OCI-LY1 (cell line): ENCODE results near the gene MFSD6.

Source experiments
- H2AFZ ChIP-seq: fragments of 200-600 bp; sonication (generic), shearing (Covaris generic); 2 replicates; pipeline ENCODE4 v1.6.0; 2014; ENCODE audit warnings: antibody characterized with exemption, mild to moderate bottlenecking, low read length
- H3F3A ChIP-seq: fragments of 200-600 bp; sonication (generic), shearing (Covaris generic); 2 replicates; pipeline ENCODE4 v1.6.0; 2014; ENCODE audit warnings: mild to moderate bottlenecking, antibody characterized with exemption, low read length, moderate library complexity; ENCODE audit not compliant: insufficient read depth
- H3K27ac ChIP-seq: fragments of 200-600 bp; sonication (generic); 2 replicates; pipeline ENCODE4 v1.5.1; 2014; ENCODE audit warnings: low read length, mixed run types, mild to moderate bottlenecking, low read depth; ENCODE audit not compliant: poor library complexity, severe bottlenecking
- H3K27me3 ChIP-seq: fragments of 200-600 bp; sonication (generic); 2 replicates; pipeline ENCODE4 v1.6.0; 2014; ENCODE audit warnings: antibody characterized with exemption, mild to moderate bottlenecking, low read length, moderate library complexity; ENCODE audit not compliant: insufficient read depth
- H3K36me3 ChIP-seq: fragments of 200-600 bp; sonication (generic); 2 replicates; pipeline ENCODE4 v1.6.1; 2014; ENCODE audit warnings: mild to moderate bottlenecking, antibody characterized with exemption, low read length, moderate library complexity, mixed read lengths; ENCODE audit not compliant: insufficient read depth
- H3K4me1 ChIP-seq: fragments of 200-600 bp; sonication (generic); 2 replicates; pipeline ENCODE4 v1.5.1; 2014; ENCODE audit warnings: mild to moderate bottlenecking, low read length, moderate library complexity; ENCODE audit not compliant: insufficient read depth, severe bottlenecking
- H3K4me2 ChIP-seq: fragments of 200-600 bp; sonication (generic), shearing (Covaris generic); 2 replicates; pipeline ENCODE4 v1.6.1; 2014; ENCODE audit warnings: low read length
- H3K4me3 ChIP-seq: fragments of 200-600 bp; sonication (generic); 2 replicates; pipeline ENCODE4 v1.5.1; 2014; ENCODE audit warnings: low read length, low read depth, mild to moderate bottlenecking, mixed read lengths; ENCODE audit not compliant: poor library complexity, severe bottlenecking
- H3K79me2 ChIP-seq: fragments of 200-600 bp; shearing (Covaris generic); 2 replicates; pipeline ENCODE4 v1.6.1; 2016; ENCODE audit warnings: mixed run types, low read length, mixed read lengths; ENCODE audit not compliant: insufficient read depth
- H3K9ac ChIP-seq: fragments of 200-600 bp; sonication (generic), shearing (Covaris generic); 2 replicates; pipeline ENCODE4 v1.6.1; 2014; ENCODE audit warnings: mild to moderate bottlenecking, low read length, mixed read lengths
- H3K9me2 ChIP-seq: fragments of 200-600 bp; sonication (generic), shearing (Covaris generic); 2 replicates; pipeline ENCODE4 v1.6.1; 2014; ENCODE audit warnings: low read depth, mild to moderate bottlenecking, low read length, mixed read lengths
- H3K9me3 ChIP-seq: fragments of 200-600 bp; shearing (Covaris generic); 2 replicates; pipeline ENCODE4 v1.6.1; 2014; ENCODE audit warnings: low read length, mixed read lengths
- H4K20me1 ChIP-seq: fragments of 200-600 bp; sonication (generic), shearing (Covaris generic); 2 replicates; pipeline ENCODE4 v1.6.0; 2016; ENCODE audit warnings: mild to moderate bottlenecking, low read length; ENCODE audit not compliant: insufficient read depth
- CTCF ChIP-seq: fragments of 200-600 bp; sonication (generic), shearing (Covaris generic); IDR thresholded peaks from 2 replicates; pipeline ENCODE4 v1.5.1; 2017; ENCODE audit warnings: mild to moderate bottlenecking, antibody characterized with exemption, low read length, moderate library complexity, mixed read lengths
- EZH2 ChIP-seq: fragments of 200-600 bp; sonication (generic), shearing (Covaris generic); IDR thresholded peaks from 2 replicates; pipeline ENCODE4 v1.8.0; 2017; ENCODE audit warnings: borderline replicate concordance, mixed run types, mild to moderate bottlenecking, antibody characterized with exemption, low read length, moderate library complexity, mixed read lengths

Gene MFSD6

GRCh38 chr2:190408538-190409271 lies 550 bp downstream of the MFSD6 start:
- Histone ChIP-seq H3K27me3 (no peaks in the 10 kb centered on the region), H3K9me2 (no peaks in the 10 kb centered on the region), H3K79me2 (no peaks in the 10 kb centered on the region), H3K27ac (no peak overlapping the region), H3F3A (no peaks in the 10 kb centered on the region), H2AFZ (peak overlapping the region; percentile 14; the same call in 1 of the 2 replicates), H3K9me3 (no peaks in the 10 kb centered on the region), H4K20me1 (no peaks in the 10 kb centered on the region), H3K4me1 (peaks cover 23% of the 10 kb centered on the region), H3K4me2 (peak overlapping the region; percentile 87), H3K4me3 (peak overlapping the region; percentile 70), H3K9ac (peak overlapping the region; percentile 68), H3K36me3 (no peaks in the 10 kb centered on the region)
- no peak for TF ChIP-seq CTCF
- no peak for TF ChIP-seq EZH2

GRCh38 chr2:190409616-190410015 lies 1.5 kb downstream of the MFSD6 start:
- H3K79me2 ChIP-seq = no peaks in the 10 kb centered on the region
- no peaks in the 10 kb centered on the region for H3K9me3 ChIP-seq
- no peaks in the 10 kb centered on the region for H3K36me3 ChIP-seq
- H4K20me1 ChIP-seq = no peaks in the 10 kb centered on the region
- H3K4me3 ChIP-seq = peak overlapping the region; percentile 70
- H3K4me1 ChIP-seq = peaks cover 24% of the 10 kb centered on the region
- peak overlapping the region; percentile 87 for H3K4me2 ChIP-seq
- H3K27ac ChIP-seq = no peak overlapping the region
- no peaks in the 10 kb centered on the region for H3K27me3 ChIP-seq
- peak overlapping the region; percentile 68 for H3K9ac ChIP-seq
- H2AFZ ChIP-seq = no peak overlapping the region
- H3K9me2 ChIP-seq = no peaks in the 10 kb centered on the region
- TF ChIP-seq EZH2 (no peak), CTCF (no peak)
- H3F3A ChIP-seq = no peaks in the 10 kb centered on the region

- Histone ChIP-seq H3K9ac (no peak overlapping the region), H3K27ac (no peak overlapping the region), H4K20me1 (no peaks in the 10 kb centered on the region), H3K4me3 (no peak overlapping the region), H3K9me3 (no peaks in the 10 kb centered on the region), H3K27me3 (no peaks in the 10 kb centered on the region), H3K36me3 (no peaks in the 10 kb centered on the region), H3K4me2 (no peak overlapping the region; the same call in 1 of the 2 replicates), H3F3A (no peaks in the 10 kb centered on the region), H2AFZ (no peak overlapping the region), H3K9me2 (no peaks in the 10 kb centered on the region), H3K4me1 (peaks cover 24% of the 10 kb centered on the region), H3K79me2 (no peaks in the 10 kb centered on the region)
- no peak for TF ChIP-seq EZH2
- TF ChIP-seq CTCF = no peak
These were observed 2.0 kb downstream of the MFSD6 start for GRCh38 chr2:190410166-190410565.
